Brain microvascular endothelial cell (primary cell): ENCODE results near the gene CLHC1.

Source experiments
- DNase-seq: peaks from one replicate; pipeline ENCODE4 v3.0.0-alpha.2; 2020
- H3K27ac ChIP-seq: fragments of 250-450 bp; sonication (Bioruptor Pico); 2 replicates; pipeline ENCODE4 v1.5.1; 2020; ENCODE audit warnings: mild to moderate bottlenecking, moderate library complexity
- H3K27me3 ChIP-seq: fragments of 250-450 bp; sonication (Bioruptor Pico); replicated peaks from 2 replicates; pipeline ENCODE4 v1.5.1; 2020; ENCODE audit warnings: mild to moderate bottlenecking
- H3K36me3 ChIP-seq: fragments of 250-450 bp; sonication (Bioruptor Pico); replicated peaks from 2 replicates; pipeline ENCODE4 v1.5.1; 2020; ENCODE audit warnings: mild to moderate bottlenecking
- H3K4me3 ChIP-seq: 2 replicates; pipeline ENCODE4 v1.5.1; 2011; ENCODE audit warnings: low read depth, mild to moderate bottlenecking, control low read depth, low read length, moderate library complexity
- in situ Hi-C: cut with HindIII; loops from 2 replicates; pipeline ENCODE4 v1.10.0; 2017; ENCODE audit warnings: low sequenced_read_pairs, low pct_ligation_motif_present
- TF ChIP-seq, protein P1 (sequence below): IDR thresholded peaks from 2 replicates; pipeline ENCODE4 v1.5.1; 2011; ENCODE audit warnings: low read depth, mild to moderate bottlenecking, moderate library complexity, low read length, control low read depth, inconsistent platforms; ENCODE audit errors: missing control alignments

Gene CLHC1

DNA sequence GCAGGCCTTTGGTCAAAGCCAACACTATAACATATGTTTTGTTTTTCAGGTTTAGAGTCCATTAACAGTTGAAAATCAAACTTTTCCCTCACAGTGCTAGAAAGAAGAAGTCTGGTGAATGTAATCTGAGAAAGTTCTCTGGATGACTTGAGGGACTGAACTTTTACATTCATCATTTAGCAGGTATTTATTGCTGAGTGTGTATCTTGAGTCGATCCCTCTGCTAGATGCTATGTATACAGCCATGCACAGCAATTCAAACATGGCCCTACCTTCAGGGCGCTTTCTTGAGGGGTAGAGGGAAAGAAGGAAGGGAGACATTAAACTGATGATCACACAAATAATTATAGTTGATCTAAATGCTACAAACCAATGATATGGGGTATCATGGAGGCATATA, 89.6 kb downstream of the CLHC1 start:
- Histone ChIP-seq H3K36me3 (no peaks in the 10 kb centered on the region), H3K4me3 (no peak overlapping the region), H3K27ac (no peak overlapping the region), H3K27me3 (no peaks in the 10 kb centered on the region)
- TF ChIP-seq, protein P1, sequence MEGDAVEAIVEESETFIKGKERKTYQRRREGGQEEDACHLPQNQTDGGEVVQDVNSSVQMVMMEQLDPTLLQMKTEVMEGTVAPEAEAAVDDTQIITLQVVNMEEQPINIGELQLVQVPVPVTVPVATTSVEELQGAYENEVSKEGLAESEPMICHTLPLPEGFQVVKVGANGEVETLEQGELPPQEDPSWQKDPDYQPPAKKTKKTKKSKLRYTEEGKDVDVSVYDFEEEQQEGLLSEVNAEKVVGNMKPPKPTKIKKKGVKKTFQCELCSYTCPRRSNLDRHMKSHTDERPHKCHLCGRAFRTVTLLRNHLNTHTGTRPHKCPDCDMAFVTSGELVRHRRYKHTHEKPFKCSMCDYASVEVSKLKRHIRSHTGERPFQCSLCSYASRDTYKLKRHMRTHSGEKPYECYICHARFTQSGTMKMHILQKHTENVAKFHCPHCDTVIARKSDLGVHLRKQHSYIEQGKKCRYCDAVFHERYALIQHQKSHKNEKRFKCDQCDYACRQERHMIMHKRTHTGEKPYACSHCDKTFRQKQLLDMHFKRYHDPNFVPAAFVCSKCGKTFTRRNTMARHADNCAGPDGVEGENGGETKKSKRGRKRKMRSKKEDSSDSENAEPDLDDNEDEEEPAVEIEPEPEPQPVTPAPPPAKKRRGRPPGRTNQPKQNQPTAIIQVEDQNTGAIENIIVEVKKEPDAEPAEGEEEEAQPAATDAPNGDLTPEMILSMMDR, result no peak
- in situ Hi-C loops, result no loop called here
- DNase-seq, result no peak

DNA sequence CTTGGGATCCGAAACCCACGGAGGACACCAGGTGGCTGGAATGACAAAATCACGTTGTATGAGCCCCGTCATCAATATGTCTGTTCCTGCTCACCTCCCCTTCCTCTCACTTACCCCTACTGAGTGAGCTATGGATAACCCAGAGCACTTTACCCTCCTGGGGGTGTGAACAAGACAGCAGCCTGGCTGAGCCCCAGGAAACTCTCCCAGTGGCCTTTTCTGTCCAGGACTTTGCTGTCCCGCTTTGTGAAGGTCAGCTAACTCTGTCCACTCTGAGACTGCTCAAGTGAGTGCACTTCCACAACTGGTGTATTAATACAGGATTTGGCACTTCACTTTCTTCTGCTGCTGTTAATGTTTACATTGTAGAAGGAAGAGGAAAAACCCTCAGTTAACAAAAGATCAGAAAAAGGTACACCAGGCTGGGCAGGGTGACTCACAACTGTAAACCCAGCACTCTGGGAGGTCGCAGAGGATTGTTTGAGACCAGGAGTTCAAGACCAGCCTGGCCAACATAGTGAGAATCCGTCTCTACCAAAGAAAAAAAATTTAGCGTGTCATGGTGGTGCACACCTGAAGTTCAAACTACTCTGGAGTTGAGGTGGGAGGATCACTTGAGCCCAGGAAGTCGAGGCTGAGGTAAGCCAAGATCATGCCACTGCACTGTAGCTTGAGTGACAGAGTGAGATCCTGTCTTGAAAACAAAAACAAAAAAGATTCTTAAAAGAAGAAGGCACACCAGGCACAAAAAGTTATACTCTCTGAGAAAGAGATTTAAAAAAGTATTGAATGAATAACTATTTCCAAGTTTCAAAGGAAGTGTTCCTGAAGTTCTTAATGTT, 90.3 kb downstream of the CLHC1 start:
- Histone ChIP-seq H3K4me3 (no peak overlapping the region), H3K36me3 (no peaks in the 10 kb centered on the region), H3K27ac (no peak overlapping the region), H3K27me3 (no peaks in the 10 kb centered on the region)
- in situ Hi-C loops, result no loop called here
- TF ChIP-seq, protein P1, result no peak
- DNase-seq, result no peak

- Histone ChIP-seq H3K27me3 (no peaks in the 10 kb centered on the region), H3K4me3 (no peak overlapping the region), H3K36me3 (no peaks in the 10 kb centered on the region), H3K27ac (no peak overlapping the region)
- no peak for DNase-seq
- in situ Hi-C loops, result no loop called here
- TF ChIP-seq, protein P1, result no peak
Measured at GRCh38 chr2:55140316-55141219, 91.5 kb downstream of the CLHC1 start.

DNA sequence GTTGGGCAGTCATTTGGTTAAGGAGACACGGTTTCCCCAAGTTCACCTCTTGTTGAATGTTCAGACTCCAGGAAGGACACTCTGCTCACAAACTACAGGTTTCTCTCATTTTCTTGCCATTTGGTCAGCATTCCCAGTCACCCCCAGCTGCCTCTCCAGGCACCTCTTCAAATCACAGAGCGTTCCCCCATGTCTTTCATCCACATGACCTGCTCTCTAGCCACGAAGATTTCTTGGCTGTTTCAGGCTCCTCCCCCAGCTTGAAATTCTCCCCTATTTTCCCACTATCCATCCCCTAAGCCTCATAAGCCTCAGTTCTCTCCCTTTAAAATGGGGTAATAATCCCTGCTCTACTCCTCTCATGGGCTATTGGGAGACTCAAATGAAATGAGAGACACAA, 92.8 kb downstream of the CLHC1 start:
- no peak for DNase-seq
- no peak overlapping the region for H3K27ac ChIP-seq

DNA sequence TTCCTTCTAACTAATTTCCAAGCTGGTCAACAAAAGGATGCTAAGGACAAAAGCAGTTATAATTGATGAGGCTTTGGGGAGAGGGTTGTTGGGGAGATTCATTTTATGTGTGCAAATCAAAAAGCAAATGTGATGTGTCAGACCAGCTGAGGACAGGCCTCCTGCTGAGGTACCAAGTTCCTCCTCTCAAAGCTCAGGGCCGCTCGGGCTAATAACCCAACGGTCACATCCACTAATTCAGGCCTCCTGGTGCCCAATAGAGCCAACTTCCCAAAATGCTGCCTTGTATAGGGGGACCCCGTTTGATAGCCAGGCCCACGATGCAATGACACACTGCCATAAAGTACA, 93.2 kb downstream of the CLHC1 start:
- Histone ChIP-seq H3K27ac (no peak overlapping the region), H3K27me3 (no peaks in the 10 kb centered on the region), H3K4me3 (no peak overlapping the region), H3K36me3 (no peaks in the 10 kb centered on the region)
- TF ChIP-seq, protein P1, result no peak
- no peak for DNase-seq
- in situ Hi-C loops, result no loop called here

More for the DNA sequence above, 92.8 kb downstream of the CLHC1 start:
- Histone ChIP-seq H3K4me3 (no peak overlapping the region), H3K27me3 (no peaks in the 10 kb centered on the region), H3K36me3 (no peaks in the 10 kb centered on the region)
- in situ Hi-C loops, result no loop called here
- TF ChIP-seq, protein P1, result no peak
